ENCODE data around the gene PINLYP. TPM values are rescaled to one million over a fixed set of nuclear protein-coding genes. Genes with fewer than 3 reads are reported as not detected.

Gene PINLYP
- total RNA-seq, 4 donors from 2014 or later: 2.3 to 9.4 (median 6.7) TPM

- TF ChIP-seq POLR2A (IDR thresholded peaks at IDR 0.05) (no peak), POLR2AphosphoS5 (IDR thresholded peaks at IDR 0.05) (no peak), EP300 (IDR thresholded peaks at IDR 0.05) (no peak), CTCF (IDR thresholded peaks at IDR 0.05) (no peak)
- WGBS, 2 donors (ENCODE audit: low coverage in 1 of 2): 67 to 79% methylated on average over 2 to 4 of the region's 6 CpGs
- H3K27ac ChIP-seq: peak overlapping the region in 3 of 4 donors; percentile 63 to 71 (median 64)
- no peak overlapping the region for H3K4me3 ChIP-seq
- no peaks in the 10 kb centered on the region for H3K9me3 ChIP-seq
- no peak for ATAC-seq
- H3K27me3 ChIP-seq: no peaks in the 10 kb centered on the region
- H3K4me1 ChIP-seq: peaks cover 0 to 27% (median 0%) of the 10 kb centered on the region in 3 donors
- H3K36me3 ChIP-seq: peaks cover 0 to 48% of the 10 kb centered on the region in 2 donors
Observed at GRCh38 chr19:43562226-43562697, 13.3 kb upstream of the PINLYP start.

DNA sequence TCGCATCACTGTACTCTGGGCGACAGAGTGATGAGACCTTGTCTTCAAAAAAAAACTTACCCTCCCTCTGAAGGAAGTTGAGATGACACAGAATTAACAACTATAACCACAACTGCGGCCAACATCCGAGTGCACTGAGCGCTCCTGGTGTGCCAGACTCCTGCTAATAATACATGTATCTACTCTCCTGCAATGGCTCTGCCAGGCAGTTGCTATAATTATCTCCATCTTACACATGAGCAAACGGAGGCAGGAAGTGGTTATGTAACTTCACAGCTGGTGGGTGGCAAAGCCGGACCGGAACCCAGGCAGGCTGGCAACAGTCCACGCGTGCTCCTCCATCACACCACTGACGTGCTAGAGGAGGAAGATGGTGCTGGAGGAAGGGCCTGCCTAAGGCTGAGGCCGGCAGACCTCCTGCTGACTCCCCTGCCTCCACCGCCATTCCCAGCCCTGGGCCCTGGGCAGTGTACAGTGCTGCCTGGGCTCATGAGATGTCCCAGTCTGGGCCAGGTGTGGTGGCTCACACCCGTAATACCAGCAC is 12.8 kb upstream of the PINLYP start:
- H3K36me3 ChIP-seq: peaks cover 0 to 44% of the 10 kb centered on the region in 2 donors
- peak; percentile 37 for TF ChIP-seq POLR2AphosphoS5 (IDR thresholded peaks at IDR 0.05)
- no peak for TF ChIP-seq CTCF (IDR thresholded peaks at IDR 0.05)
- TF ChIP-seq POLR2A (IDR thresholded peaks at IDR 0.05): no peak
- peaks cover 0 to 27% (median 0%) of the 10 kb centered on the region in 3 donors for H3K4me1 ChIP-seq
- no peak overlapping the region for H3K4me3 ChIP-seq
- peak; percentile 80 for ATAC-seq
- peak overlapping the region in 3 of 4 donors; percentile 63 to 71 (median 64) for H3K27ac ChIP-seq
- 43 to 60% methylated on average over 5 to 7 of the region's 14 CpGs for WGBS, 2 donors (ENCODE audit: low coverage in 1 of 2)
- no peaks in the 10 kb centered on the region for H3K9me3 ChIP-seq
- no peaks in the 10 kb centered on the region for H3K27me3 ChIP-seq

DNA sequence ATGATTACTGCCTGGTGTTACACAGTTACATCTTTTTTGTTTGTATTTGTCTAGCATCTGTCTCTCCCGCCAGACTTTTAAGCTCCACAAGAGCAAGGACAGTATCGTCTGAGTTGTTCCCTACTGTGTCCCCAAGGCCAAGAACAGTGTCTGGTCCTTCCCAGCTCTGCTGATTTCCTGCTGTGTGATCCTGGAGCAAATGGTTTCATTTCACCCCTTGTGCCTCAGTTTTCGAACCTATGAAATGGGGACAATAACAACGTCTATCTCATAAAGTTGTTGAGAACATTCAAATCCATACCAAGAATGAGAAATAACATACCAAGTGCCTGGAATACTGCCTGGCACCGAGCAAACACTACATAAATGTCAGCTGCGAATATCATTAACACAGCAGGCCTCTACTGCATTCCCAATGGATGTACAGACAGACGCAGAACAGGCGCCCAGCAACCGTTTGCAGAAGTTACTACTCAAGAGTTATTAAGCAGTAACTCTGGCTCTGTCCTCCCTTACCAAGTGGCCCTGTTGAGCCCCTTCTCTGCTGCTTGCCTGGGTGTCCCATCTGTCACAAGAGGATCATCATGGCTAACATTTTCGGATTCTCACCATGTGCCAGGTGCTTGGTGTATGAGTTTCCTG is 11.7 kb upstream of the PINLYP start:
- no peak for TF ChIP-seq POLR2A (IDR thresholded peaks at IDR 0.05)
- no peak for TF ChIP-seq CTCF (IDR thresholded peaks at IDR 0.05)
- TF ChIP-seq POLR2AphosphoS5 (IDR thresholded peaks at IDR 0.05): no peak
- TF ChIP-seq EP300 (IDR thresholded peaks at IDR 0.05): no peak
- ATAC-seq: no peak
- Histone ChIP-seq H3K27me3 (no peaks in the 10 kb centered on the region), H3K27ac (peak overlapping the region in 1 of 4 donors; percentile 71), H3K9me3 (no peaks in the 10 kb centered on the region), H3K4me1 (peaks cover 0 to 27% (median 0%) of the 10 kb centered on the region in 3 donors), H3K36me3 (peaks cover 0 to 35% of the 10 kb centered on the region in 2 donors), H3K4me3 (no peak overlapping the region)
- WGBS, 2 donors (ENCODE audit: low coverage in 1 of 2): 78 to 81% methylated on average over 8 to 9 of the region's 10 CpGs

- no peak for ATAC-seq
Observed at GRCh38 chr19:43564800-43565199, 10.8 kb upstream of the PINLYP start.

More at GRCh38 chr19:43564800-43565199, 10.8 kb upstream of the PINLYP start:
- no peak overlapping the region for H3K27ac ChIP-seq
- H3K4me1 ChIP-seq: peaks cover 0 to 27% (median 0%) of the 10 kb centered on the region in 3 donors
- H3K4me3 ChIP-seq: no peak overlapping the region
- no peaks in the 10 kb centered on the region for H3K9me3 ChIP-seq
- TF ChIP-seq POLR2AphosphoS5 (IDR thresholded peaks at IDR 0.05) (no peak), EP300 (IDR thresholded peaks at IDR 0.05) (no peak), POLR2A (IDR thresholded peaks at IDR 0.05) (no peak), CTCF (IDR thresholded peaks at IDR 0.05) (no peak)
- 65 to 67% methylated on average over 9 of the region's 9 CpGs for WGBS, 2 donors (ENCODE audit: low coverage in 1 of 2)
- H3K27me3 ChIP-seq: no peaks in the 10 kb centered on the region
- H3K36me3 ChIP-seq: peaks cover 0 to 32% of the 10 kb centered on the region in 2 donors

Data from gastroesophageal sphincter (tissue), 4 donors.